Measurements from ENCODE around the gene HOXA7. TPM values are rescaled to one million over a fixed set of nuclear protein-coding genes. Genes with fewer than 3 reads are reported as not detected.

HOXA7 gene
- total RNA-seq, 1 donor from 2014 or later = 7.5 TPM

GRCh38 chr7:27172315-27172774, 15.9 kb upstream of the HOXA7 start:
- peak; percentile 72 for DNase-seq (ENCODE audit: low spot score)

GRCh38 chr7:27171637-27172314, 15.3 kb upstream of the HOXA7 start:
- DNase-seq (ENCODE audit: low spot score) = peak; percentile 47

- DNase-seq (ENCODE audit: low spot score) = peak; percentile 69
These were observed 14.8 kb upstream of the HOXA7 start for GRCh38 chr7:27171325-27171636.

GRCh38 chr7:27170426-27171324, 14.2 kb upstream of the HOXA7 start:
- DNase-seq (ENCODE audit: low spot score) = no peak

- no peak for DNase-seq (ENCODE audit: low spot score)
These were observed 13.4 kb upstream of the HOXA7 start for GRCh38 chr7:27169658-27170425.

GRCh38 chr7:27168265-27168947, 11.9 kb upstream of the HOXA7 start:
- no peak for DNase-seq (ENCODE audit: low spot score)

GRCh38 chr7:27167916-27168264, 11.4 kb upstream of the HOXA7 start:
- no peak for DNase-seq (ENCODE audit: low spot score)

GRCh38 chr7:27166531-27167505, 10.3 kb upstream of the HOXA7 start:
- DNase-seq (ENCODE audit: low spot score) = no peak

GRCh38 chr7:27165996-27166530, 9.6 kb upstream of the HOXA7 start:
- DNase-seq (ENCODE audit: low spot score) = no peak

- DNase-seq (ENCODE audit: low spot score) = no peak
These were observed 8.9 kb upstream of the HOXA7 start, which contains the start of gene HOXA9 for GRCh38 chr7:27165089-27165995. Gene HOXA9, minus strand, starts transcription at chr7:27165537. Its CDS starts 80 bp downstream, at chr7:27165457.

- no peak for DNase-seq (ENCODE audit: low spot score)
These were observed 8.1 kb upstream of the HOXA7 start for GRCh38 chr7:27164367-27165088.

- no peak for DNase-seq (ENCODE audit: low spot score)
These were observed 7.5 kb upstream of the HOXA7 start for GRCh38 chr7:27164045-27164366.

GRCh38 chr7:27163288-27164044, 7.0 kb upstream of the HOXA7 start:
- DNase-seq (ENCODE audit: low spot score) = no peak

GRCh38 chr7:27162561-27163287, 6.2 kb upstream of the HOXA7 start:
- no peak for DNase-seq (ENCODE audit: low spot score)

GRCh38 chr7:27161721-27162560, 5.5 kb upstream of the HOXA7 start:
- peak; percentile 47 for DNase-seq (ENCODE audit: low spot score)
